Motor neuron (in vitro differentiated cells): ENCODE data around the gene UQCRFS1. TPM values are rescaled to one million over a fixed set of nuclear protein-coding genes. Genes with fewer than 3 reads are reported as not detected.
A peak's percentile ranks its signal among the peaks of the same experiment; 100 is the strongest.

Source experiments
- ATAC-seq, 8 experiments: fragments of 200-7000 bp; cut with Tn5 transposase; replicated peaks in 6 of 8; 2 replicates each; pipeline ENCODE4 v1.8.0; 2021; ENCODE audit warnings: mild to moderate bottlenecking in 8 of 8, moderate library complexity in 8 of 8
- H3K27ac ChIP-seq, 2 donors: fragments of 250-450 bp; sonication (Bioruptor Pico); 2 replicates each; pipeline ENCODE4 v1.9.0; 2021; ENCODE audit warnings: antibody characterized with exemption in 2 of 2, mild to moderate bottlenecking in 2 of 2, moderate library complexity in 1 of 2
- H3K4me1 ChIP-seq, 2 donors: fragments of 250-450 bp; sonication (Bioruptor Pico); replicated peaks in 1 of 2; 2 replicates each; pipeline ENCODE4 v1.6.1; 2021; ENCODE audit warnings: antibody characterized with exemption in 2 of 2, mild to moderate bottlenecking in 2 of 2, moderate library complexity in 1 of 2
- H3K4me3 ChIP-seq, 5 donors: fragments of 250-450 bp; sonication (Bioruptor Pico); 2 replicates each; pipeline ENCODE4 v1.9.0; 2021; ENCODE audit warnings: antibody characterized with exemption in 5 of 5, mild to moderate bottlenecking in 5 of 5, moderate library complexity in 4 of 5
- WGBS, 10 experiments: fragments of 450-650 bp; shearing (Covaris generic); methylation state at CpG; one replicate each; pipeline ENCODE4 v1.0.0; 2022; 5-methylcytosine and 5-hydroxymethylcytosine counted together
- in situ Hi-C, 9 experiments: fragments of 400-800 bp; cut with MboI; loops; one replicate each; pipeline ENCODE4 v1.15.0; 2021; ENCODE audit warnings: low sequenced_read_pairs in 9 of 9, low pct_unique_long_range_greater_than_20kb in 2 of 9; ENCODE audit not compliant: unreplicated experiment in 9 of 9
- total RNA-seq, 8 experiments: library from RNA; unstranded; fragments of 300-600 nt; gene quantifications; 2 replicates each; pipeline versions ENCODE4 v1.2.3 to v1.2.4, GENCODE V29; 2022

UQCRFS1 gene
- total RNA-seq, 8 experiments from 2014 or later, result 29.7 to 36.6 (median 33.8) TPM

DNA sequence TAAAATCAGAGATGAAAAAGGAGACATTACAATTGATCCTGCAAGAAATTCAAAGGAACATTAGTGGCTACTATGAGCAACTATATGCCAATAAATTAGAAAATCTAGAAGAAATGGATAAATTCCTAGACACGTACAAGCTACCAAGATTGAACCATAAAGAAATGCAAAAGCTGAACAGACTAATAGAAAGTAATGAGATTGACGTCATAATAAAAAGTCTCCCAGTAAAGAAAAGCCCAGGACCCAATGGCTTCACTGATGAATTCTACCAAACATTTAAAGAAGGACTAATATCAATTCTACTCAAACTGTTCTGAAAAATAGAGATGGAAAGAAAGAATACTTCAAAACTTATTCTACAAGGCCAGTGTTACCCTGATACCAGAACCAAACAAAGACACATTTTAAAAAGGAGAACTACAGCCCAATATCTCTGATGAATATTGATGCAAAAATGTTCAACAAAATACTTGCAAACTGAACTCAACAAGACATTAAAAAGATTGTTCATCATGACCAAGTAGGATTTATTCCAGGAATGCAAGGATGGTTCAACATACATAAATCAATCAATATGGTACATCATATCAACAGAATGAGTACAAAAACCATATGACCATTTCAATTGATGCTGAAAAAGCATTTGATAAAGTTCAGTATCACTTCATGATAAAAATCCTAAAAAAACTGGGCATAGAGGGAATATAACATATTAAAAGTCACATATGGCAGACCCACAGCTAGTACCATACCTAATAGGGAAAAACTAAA lies 35.8 kb downstream of the UQCRFS1 start:
- whole genome bisulfite sequencing, 10 experiments, result 13 to 79% (median 58%) methylated on average over 2 of the region's 2 CpGs
- no peak overlapping the region for H3K4me3 ChIP-seq

DNA sequence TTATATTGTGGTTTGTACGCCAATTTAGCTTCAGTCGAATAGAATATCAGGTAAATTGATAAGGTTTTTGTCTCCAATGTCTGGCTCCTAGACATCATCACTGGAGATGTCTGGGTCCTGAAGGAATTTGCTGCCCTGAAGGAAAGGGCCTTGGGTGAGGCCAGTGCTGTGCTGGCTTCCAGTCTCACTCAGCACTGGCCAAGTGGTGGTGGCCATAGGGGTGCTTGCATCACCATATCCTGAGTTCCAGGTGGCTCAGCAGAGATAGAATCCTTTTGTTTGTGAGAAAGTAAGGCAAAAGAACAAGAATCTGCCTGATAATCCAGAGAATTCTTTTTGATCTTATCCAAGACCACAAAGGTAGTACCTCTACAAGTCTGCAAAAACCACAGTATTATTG lies 39.1 kb downstream of the UQCRFS1 start:
- no peaks in the 10 kb centered on the region for H3K4me1 ChIP-seq
- in situ Hi-C loops, result no loop called here
- no peak for ATAC-seq
- no peak overlapping the region for H3K27ac ChIP-seq
- H3K4me3 ChIP-seq, result no peak overlapping the region
- 0 to 90% (median 70%) methylated on average over 1 to 2 of the region's 2 CpGs; no CpG with 5 or more reads in 6 of the 10 experiments for WGBS, 10 experiments

More for the DNA sequence above, 35.8 kb downstream of the UQCRFS1 start:
- H3K27ac ChIP-seq, result no peak overlapping the region
- ATAC-seq, result no peak
- no peaks in the 10 kb centered on the region for H3K4me1 ChIP-seq
- in situ Hi-C loops, result no loop called here

DNA sequence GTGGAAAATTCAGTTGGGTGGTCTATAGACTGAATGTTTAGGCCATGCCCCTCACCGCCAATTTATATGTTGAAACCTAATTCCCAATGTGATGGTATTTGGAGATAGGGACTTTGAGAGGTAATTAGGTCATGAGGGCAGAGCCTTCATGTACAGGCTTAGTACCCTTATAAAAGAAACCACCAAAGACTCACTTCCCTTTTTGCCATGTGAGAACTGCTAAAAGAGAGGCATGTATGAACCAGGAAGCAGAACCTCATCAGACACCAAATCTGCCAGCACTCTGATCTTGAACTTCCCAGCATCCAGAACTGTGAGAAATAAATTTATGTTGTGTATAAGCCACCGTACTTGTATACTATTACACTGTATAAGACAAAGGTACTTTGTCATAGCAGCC lies 40.6 kb downstream of the UQCRFS1 start:
- WGBS, 10 experiments, result 0 to 94% (median 81%) methylated on average over 1 to 2 of the region's 2 CpGs; no CpG with 5 or more reads in 2 of the 10 experiments
- in situ Hi-C loops, result no loop called here
- no peaks in the 10 kb centered on the region for H3K4me1 ChIP-seq
- H3K27ac ChIP-seq, result no peak overlapping the region
- no peak overlapping the region for H3K4me3 ChIP-seq
- no peak for ATAC-seq

DNA sequence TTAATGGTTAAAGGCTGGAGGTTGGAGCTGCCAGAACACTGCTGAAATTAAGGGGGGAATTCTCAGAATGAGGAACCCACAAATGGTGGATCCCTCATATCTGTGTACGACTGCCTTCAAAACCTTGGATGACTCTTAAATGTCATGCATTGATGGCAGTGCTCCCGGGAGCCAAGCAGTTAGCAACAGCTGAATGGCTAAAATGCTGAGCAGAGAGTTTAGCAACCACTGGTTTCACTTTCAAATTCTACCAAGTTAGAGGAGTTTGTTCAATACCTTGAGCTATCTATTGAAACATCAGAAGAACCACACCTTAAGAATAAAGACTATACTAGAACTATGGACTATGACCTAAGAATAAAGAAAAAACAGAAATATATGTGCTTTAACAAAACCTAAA lies 41.4 kb downstream of the UQCRFS1 start:
- in situ Hi-C loops, result no loop called here
- Histone ChIP-seq H3K4me1 (no peaks in the 10 kb centered on the region), H3K27ac (no peak overlapping the region), H3K4me3 (no peak overlapping the region)
- peak in 1 of 8 experiments; percentile 52 for ATAC-seq
- WGBS, 10 experiments, result 0 to 84% (median 71%) methylated on average over 1 to 2 of the region's 2 CpGs; no CpG with 5 or more reads in 3 of the 10 experiments

DNA sequence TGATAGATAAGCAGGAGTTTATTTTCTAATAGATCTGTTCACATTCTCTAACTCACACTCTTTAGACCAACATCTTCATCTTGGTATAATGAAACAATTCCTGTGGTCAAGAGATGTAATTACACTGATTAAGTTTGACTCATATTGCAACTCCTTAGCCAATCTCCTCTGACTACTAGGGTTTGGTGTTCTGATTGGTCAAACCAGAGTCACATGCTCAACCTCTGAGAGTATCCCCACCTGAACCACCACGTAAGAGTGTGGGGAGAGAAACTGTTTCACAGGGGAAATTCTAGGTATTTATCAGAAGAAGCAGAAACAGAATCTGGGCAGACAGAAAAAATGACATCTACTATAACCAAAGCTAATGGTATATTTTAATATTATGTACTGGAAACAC lies 42.4 kb downstream of the UQCRFS1 start:
- WGBS, 10 experiments, result 0 to 67% (median 14%) methylated on average over 1 of the region's 1 CpG; no CpG with 5 or more reads in 6 of the 10 experiments
- H3K4me3 ChIP-seq, result no peak overlapping the region
- in situ Hi-C loops, result no loop called here
- no peaks in the 10 kb centered on the region for H3K4me1 ChIP-seq
- H3K27ac ChIP-seq, result no peak overlapping the region
- no peak for ATAC-seq

DNA sequence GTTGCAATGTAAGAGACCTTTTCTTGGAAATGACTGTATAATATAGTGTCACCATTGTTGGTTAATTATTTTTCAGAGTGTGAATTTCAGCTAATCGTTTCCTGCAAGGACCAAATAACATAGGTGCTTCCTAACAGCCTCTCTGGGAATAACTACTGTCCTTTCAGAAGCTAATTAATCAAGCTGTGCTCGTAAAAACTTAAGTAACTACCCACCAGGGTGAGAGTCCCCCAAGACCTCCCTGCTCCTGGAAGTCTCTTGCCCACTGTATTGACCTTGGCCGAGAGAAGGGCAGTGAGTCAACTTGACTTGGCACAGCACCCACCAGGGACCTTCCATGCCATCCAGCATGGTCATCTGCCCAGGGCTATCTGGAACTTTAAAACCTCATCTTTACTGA lies 50.3 kb downstream of the UQCRFS1 start:
- Histone ChIP-seq H3K27ac (no peak overlapping the region), H3K4me3 (no peak overlapping the region), H3K4me1 (no peaks in the 10 kb centered on the region)
- WGBS, 10 experiments, result 0 to 53% (median 28%) methylated on average over 1 to 3 of the region's 3 CpGs; no CpG with 5 or more reads in 4 of the 10 experiments
- ATAC-seq, result no peak
- in situ Hi-C loops, result no loop called here

DNA sequence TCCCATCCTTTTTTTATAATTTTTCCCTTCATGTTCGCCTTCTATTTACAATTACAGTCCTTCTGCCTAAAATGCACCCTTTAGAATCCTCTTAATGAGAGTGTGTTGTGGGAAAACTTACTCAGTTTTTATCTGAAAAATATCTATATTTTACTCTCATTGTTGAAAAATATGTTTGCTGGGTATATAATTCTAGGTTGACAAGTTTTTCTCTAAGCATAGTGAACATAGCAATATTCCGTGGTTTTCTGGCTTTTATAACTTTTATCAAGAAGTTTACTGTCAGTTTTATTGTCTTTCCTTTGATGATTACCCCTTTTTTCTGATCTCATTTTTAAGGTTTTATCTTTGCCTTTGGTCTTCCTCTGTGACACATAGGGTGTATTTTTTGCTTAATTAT lies 57.3 kb downstream of the UQCRFS1 start:
- Histone ChIP-seq H3K4me1 (no peaks in the 10 kb centered on the region), H3K4me3 (no peak overlapping the region), H3K27ac (no peak overlapping the region)
- 4 to 91% (median 71%) methylated on average over 2 of the region's 2 CpGs; no CpG with 5 or more reads in 1 of the 10 experiments for WGBS, 10 experiments
- ATAC-seq, result no peak
- in situ Hi-C loops, result no loop called here
